Endothelial cell of umbilical vein (primary cell): ENCODE results near the gene PABPC1L. TPM values are rescaled to one million over a fixed set of nuclear protein-coding genes. Genes with fewer than 3 reads are reported as not detected.

Experiments
- BruUV-seq: library from RNA; stranded (reverse); fragments of 400-500 nt; replicated peaks from 2 replicates; lab custom pipeline; 2021; lab: Mats Ljungman, UMichigan
- CTCF ChIA-PET: fragments of 300-600, 350-600 bp; sonication (Branson Sonifier 250); formaldehyde crosslinking; loops from one replicate; lab custom pipeline; 2021; ENCODE audit warnings: antibody characterized with exemption, inconsistent platforms; lab: Charles Lee
- POLR2A ChIA-PET: fragments of 300-600, 350-600 bp; sonication (Branson Sonifier 250); formaldehyde crosslinking; loops from one replicate; lab custom pipeline; 2021; ENCODE audit warnings: antibody characterized with exemption, inconsistent platforms; lab: Charles Lee
- DNase-seq: peaks from one replicate; pipeline ENCODE4 v3.0.0-alpha.2; 2011; ENCODE audit warnings: low read depth, low spot score
- FAIRE-seq: peaks from 2 replicates; lab custom pipeline; 2011; peaks lifted over from hg19 to GRCh38; lab: Jason Lieb, UNC
- H2AFZ ChIP-seq: 2 replicates; pipeline ENCODE4 v1.6.0; 2012; ENCODE audit warnings: low read depth, low read length, control low read depth, inconsistent platforms
- H3K27ac ChIP-seq: 2 replicates; pipeline ENCODE4 v1.5.1; 2011; ENCODE audit warnings: low read depth, mild to moderate bottlenecking, control low read depth, low read length, moderate library complexity; ENCODE audit not compliant: insufficient read depth
- H3K27me3 ChIP-seq, 2 experiments: 2 replicates each; pipeline versions ENCODE4 v1.6.0 to v1.6.1; 2011; ENCODE audit warnings: low read length in 2 of 2, mixed read lengths in 1 of 2; ENCODE audit not compliant: control insufficient read depth in 2 of 2, insufficient read depth in 2 of 2
- H3K36me3 ChIP-seq, 2 experiments: 2 replicates in 1 of 2; 3 replicates in 1 of 2; pipeline ENCODE4 v1.5.1; 2011; ENCODE audit warnings: low read length in 2 of 2, mild to moderate bottlenecking in 1 of 2, moderate library complexity in 1 of 2; ENCODE audit not compliant: control insufficient read depth in 2 of 2, insufficient read depth in 2 of 2; ENCODE audit errors: extremely low read depth in 1 of 2
- H3K4me1 ChIP-seq: 3 replicates; pipeline ENCODE4 v1.5.1; 2011; ENCODE audit warnings: mild to moderate bottlenecking, low read length; ENCODE audit not compliant: control insufficient read depth, insufficient read depth; ENCODE audit errors: extremely low read depth
- H3K4me2 ChIP-seq: 2 replicates; pipeline ENCODE4 v1.6.1; 2011; ENCODE audit warnings: low read length, control low read depth, mixed read lengths; ENCODE audit not compliant: insufficient read depth
- H3K4me3 ChIP-seq, 3 experiments: fragments of 200-600 bp in 1 of 3; sonication (generic), shearing (Covaris generic) in 1 of 3; replicated peaks in 1 of 3; 2 replicates each; pipeline ENCODE4 v1.5.1; 2011 to 2016; ENCODE audit warnings: control low read depth in 3 of 3, low read length in 3 of 3, mild to moderate bottlenecking in 2 of 3, inconsistent platforms in 1 of 3, low read depth in 1 of 3, moderate library complexity in 1 of 3; ENCODE audit not compliant: insufficient read depth in 1 of 3
- H3K79me2 ChIP-seq: 2 replicates; pipeline ENCODE4 v1.6.0; 2012; ENCODE audit warnings: low read length, inconsistent platforms; ENCODE audit not compliant: control insufficient read depth, insufficient read depth
- H3K9ac ChIP-seq: replicated peaks from 2 replicates; pipeline ENCODE3; 2011; ENCODE audit warnings: low read length, control low read depth; ENCODE audit not compliant: insufficient read depth; ENCODE audit errors: extremely low read depth
- H3K9me1 ChIP-seq: replicated peaks from 3 replicates; pipeline ENCODE4 v1.6.0; 2011; ENCODE audit warnings: mild to moderate bottlenecking, low read length; ENCODE audit not compliant: control insufficient read depth, insufficient read depth; ENCODE audit errors: extremely low read depth
- H3K9me3 ChIP-seq: replicated peaks from 2 replicates; pipeline ENCODE4 v1.5.1; 2012; ENCODE audit warnings: low read length, inconsistent platforms; ENCODE audit not compliant: control insufficient read depth, insufficient read depth
- H4K20me1 ChIP-seq: replicated peaks from 2 replicates; pipeline ENCODE3; 2011; ENCODE audit warnings: mild to moderate bottlenecking, low read length; ENCODE audit not compliant: control insufficient read depth, insufficient read depth; ENCODE audit errors: extremely low read depth
- CTCF ChIP-seq, 2 donors: IDR thresholded peaks; 1 replicate in 1 of 2; 2 replicates in 1 of 2; pipeline ENCODE4 v1.5.1; 2011; ENCODE audit warnings: low read length in 2 of 2, mild to moderate bottlenecking in 2 of 2, moderate library complexity in 2 of 2, control low read depth in 1 of 2, inconsistent platforms in 1 of 2, low read depth in 1 of 2; ENCODE audit not compliant: insufficient read depth in 1 of 2; ENCODE audit errors: extremely low read depth in 1 of 2
- EZH2 ChIP-seq: IDR thresholded peaks from 2 replicates; pipeline ENCODE4 v1.6.1; 2012; ENCODE audit warnings: borderline replicate concordance, low read depth, mild to moderate bottlenecking, moderate library complexity, low read length, inconsistent platforms; ENCODE audit not compliant: severe bottlenecking
- FOS ChIP-seq: IDR thresholded peaks from 2 replicates; pipeline ENCODE4 v1.6.1; 2011; ENCODE audit warnings: mild to moderate bottlenecking, low read length, moderate library complexity, borderline replicate concordance; ENCODE audit not compliant: insufficient read depth
- JUN ChIP-seq: IDR thresholded peaks from 2 replicates; pipeline ENCODE4 v1.6.1; 2011; ENCODE audit warnings: borderline replicate concordance, low read depth; ENCODE audit not compliant: insufficient read length, insufficient read depth
- MYC ChIP-seq: IDR thresholded peaks from one replicate; pipeline ENCODE4 v1.6.1; 2011; ENCODE audit warnings: mild to moderate bottlenecking, low read depth, low read length
- POLR2A ChIP-seq: IDR thresholded peaks from 2 replicates; pipeline ENCODE4 v1.6.1; 2012; ENCODE audit warnings: low read depth, mild to moderate bottlenecking, control low read depth, low read length
- POLR2AphosphoS5 ChIP-seq: IDR thresholded peaks from 2 replicates; pipeline ENCODE4 v1.6.1; 2012; ENCODE audit warnings: low read depth, mild to moderate bottlenecking, control low read depth, low read length, moderate library complexity; ENCODE audit not compliant: insufficient read depth
- dilution Hi-C: fragments of 300-500 bp; cut with MboI; formaldehyde crosslinking; loops from one replicate; pipeline ENCODE4 v1.15.0; 2019; ENCODE audit warnings: low sequenced_read_pairs; ENCODE audit not compliant: extremely low pct_ligation_motif_present
- intact Hi-C: fragments of 100-400 bp; cut with micrococcal nuclease; formaldehyde crosslinking; loops from one replicate; pipeline ENCODE4 v1.10.0; 2022
- polyA plus RNA-seq, 4 experiments: library from polyadenylated mRNA; depleted of rRNA in 3 of 4; stranded (reverse) in 3 of 4; unstranded in 1 of 4; fragments of >200 nt; gene quantifications; 2 replicates each; pipeline versions ENCODE4 v1.2.1 to v1.2.3, GENCODE V29; 2011 to 2012; ENCODE audit warnings: missing spikeins in 1 of 4
- total RNA-seq: library from RNA; stranded (reverse); gene quantifications from 2 replicates; pipeline ENCODE4 v1.2.3, GENCODE V29; 2021
- TF ChIP-seq, protein P1 (sequence below): IDR thresholded peaks from 2 replicates; pipeline ENCODE4 v1.6.1; 2011; ENCODE audit not compliant: insufficient read depth, insufficient read length

The PABPC1L gene
- total and polyA plus RNA-seq, 2 donors (not counting 3 experiments of a cell fraction or from before 2014, with no cell fraction given): 7.8 to 12.6 TPM

GRCh38 chr20:44965651-44966029 lies 55.8 kb downstream of the PABPC1L start:
- peak overlapping the region; percentile 44 for H3K27ac ChIP-seq
- FAIRE-seq (no peak), DNase-seq (no peak)
- peak overlapping the region; percentile 62 for H3K9ac ChIP-seq
- dilution Hi-C loops: no loop called here
- intact Hi-C loops: loop anchor here (1.0 to 10.0 kb wide), 5 partner anchors 27 to 1007 kb away; partner anchors contain the start of genes DNTTIP1, WFDC3 and ZNF335
- TF ChIP-seq EZH2: no peak
- TF ChIP-seq FOS: no peak
- TF ChIP-seq POLR2AphosphoS5: no peak
- H3K4me2 ChIP-seq: peak overlapping the region; percentile 50
- peaks cover 46% of the 10 kb centered on the region for H3K4me1 ChIP-seq
- no peaks in the 10 kb centered on the region for H4K20me1 ChIP-seq
- H3K9me3 ChIP-seq: no peaks in the 10 kb centered on the region
- peak overlapping the region; percentile 59 for H2AFZ ChIP-seq
- no peaks in the 10 kb centered on the region for H3K36me3 ChIP-seq
- H3K4me3 ChIP-seq: peak overlapping the region; percentile 6 to 92 (median 64)
- BruUV-seq: no TSS peak
- no peaks in the 10 kb centered on the region for H3K27me3 ChIP-seq
- H3K79me2 ChIP-seq: peaks cover 33% of the 10 kb centered on the region
- H3K9me1 ChIP-seq: no peaks in the 10 kb centered on the region
- ChIA-PET CTCF (no interaction called here), POLR2A (no interaction called here)

DNA sequence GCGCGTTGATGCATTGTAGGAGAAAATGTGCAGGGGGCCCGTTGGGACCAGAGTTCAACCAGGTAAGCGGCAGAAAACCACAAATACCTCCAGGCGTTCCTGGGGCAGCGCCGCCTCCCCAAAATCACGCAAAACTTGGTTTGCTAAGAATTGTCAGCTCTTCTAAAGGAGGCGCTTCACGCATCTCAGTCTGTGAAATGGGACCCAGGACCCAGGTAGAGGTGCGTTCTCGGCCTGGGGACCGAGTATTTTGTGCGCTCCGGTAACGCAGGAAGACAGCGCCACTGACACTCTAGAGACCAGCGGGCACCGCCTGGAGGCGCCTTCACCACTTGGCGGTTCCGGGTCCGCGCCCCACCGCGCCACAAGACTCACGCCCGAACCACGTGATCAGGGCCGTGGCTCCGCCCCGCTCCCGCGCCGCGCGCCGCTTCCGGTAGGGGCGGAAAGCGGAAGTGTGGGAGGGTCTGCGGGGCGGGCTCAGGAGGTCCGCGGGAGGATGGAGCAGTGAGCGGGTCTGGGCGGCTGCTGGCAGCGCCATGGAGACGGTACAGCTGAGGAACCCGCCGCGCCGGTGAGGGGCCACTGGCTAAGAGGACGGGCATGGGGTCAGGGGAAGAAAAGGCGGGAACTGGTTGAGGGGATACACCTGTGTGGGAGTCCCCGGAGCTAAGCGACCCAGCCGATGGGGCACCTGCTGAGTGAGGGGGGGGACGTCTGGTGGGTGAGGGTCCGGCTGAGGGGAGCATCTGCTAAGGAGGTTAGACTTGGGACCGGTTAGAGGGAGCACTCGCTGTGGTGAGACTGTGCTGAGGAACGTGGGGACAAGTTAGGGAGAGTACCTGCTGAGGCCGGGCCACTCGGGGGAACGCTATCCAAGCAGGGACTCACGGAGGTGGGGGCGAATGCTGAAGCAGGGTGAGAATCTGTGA lies 56.4 kb downstream of the PABPC1L start, which contains the start of gene STK4:
STK4 (plus strand) TSS at position 483 of the 932 bp plus-strand sequence; CDS start at position 540, 57 bp downstream.
- POLR2A ChIA-PET: no interaction called here

More for the DNA sequence above, 56.4 kb downstream of the PABPC1L start, which contains the start of gene STK4:
- no peaks in the 10 kb centered on the region for H3K9me3 ChIP-seq
- H3K4me3 ChIP-seq: peak within 1 kb of the TSS; percentile 59 to 92 (median 64)
- TF ChIP-seq, protein P1, sequence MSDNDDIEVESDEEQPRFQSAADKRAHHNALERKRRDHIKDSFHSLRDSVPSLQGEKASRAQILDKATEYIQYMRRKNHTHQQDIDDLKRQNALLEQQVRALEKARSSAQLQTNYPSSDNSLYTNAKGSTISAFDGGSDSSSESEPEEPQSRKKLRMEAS: peak; percentile 88
- TF ChIP-seq CTCF (IDR thresholded peaks at IDR 0.05; ENCODE audit: extremely low read depth in 1 of 2, insufficient read depth in 1 of 2, low read depth in 1 of 2, low read length in 2 of 2) (peak; percentile 46 to 67), POLR2A (peak; percentile 49), POLR2AphosphoS5 (peak; percentile 72), EZH2 (no peak), FOS (no peak), MYC (peak; percentile 78), JUN (no peak)
- peak within 1 kb of the TSS; percentile 59 for H2AFZ ChIP-seq
- peaks cover 34% of the 10 kb centered on the region for H3K79me2 ChIP-seq
- CTCF ChIA-PET: interaction anchor here (0.6 to 1.9 kb wide), 3 partner anchors 9 to 27 kb away, joined by 3 to 5 read pairs (median 4); no protein-coding TSS in a partner anchor
- H4K20me1 ChIP-seq: no peaks in the 10 kb centered on the region
- no peaks in the 10 kb centered on the region for H3K36me3 ChIP-seq
- FAIRE-seq (peak; percentile 75), DNase-seq (peak; percentile 95)
- H3K9me1 ChIP-seq: no peaks in the 10 kb centered on the region
- peak within 1 kb of the TSS; percentile 83 for H3K4me2 ChIP-seq
- peak within 1 kb of the TSS; percentile 44 for H3K27ac ChIP-seq
- H3K4me1 ChIP-seq: peaks cover 50% of the 10 kb centered on the region
- dilution Hi-C loops: no loop called here
- H3K27me3 ChIP-seq: no peaks in the 10 kb centered on the region
- intact Hi-C loops: loop anchor here (1.0 to 10.0 kb wide), 5 partner anchors 27 to 1006 kb away; partner anchors contain the start of genes DNTTIP1, WFDC3 and ZNF335
- BruUV-seq: TSS peak; percentile 90
- H3K9ac ChIP-seq: peak within 1 kb of the TSS; percentile 62
